Immature natural killer cell (primary cell): ENCODE measurements around the gene TBC1D16. TPM values are rescaled to one million over a fixed set of nuclear protein-coding genes. Genes with fewer than 3 reads are reported as not detected.

ENCODE experiments used
- DNase-seq, 3 donors: peaks; one replicate each; pipeline ENCODE4 v3.0.0; 2022; ENCODE audit warnings: mixed read lengths in 1 of 3
- H3K27ac Mint-ChIP-seq, 6 donors: one replicate each; pipeline ENCODE4 v1.8.0; 2020; ENCODE audit warnings: mixed read lengths in 6 of 6, mild to moderate bottlenecking in 5 of 6, inconsistent platforms in 4 of 6, moderate library complexity in 3 of 6
- H3K27me3 Mint-ChIP-seq, 3 donors: one replicate each; pipeline ENCODE4 v1.8.0; 2020 to 2021; ENCODE audit warnings: low read depth in 3 of 3, mild to moderate bottlenecking in 3 of 3, mixed read lengths in 3 of 3, moderate library complexity in 3 of 3, inconsistent platforms in 1 of 3
- H3K36me3 Mint-ChIP-seq, 3 donors: one replicate each; pipeline ENCODE4 v1.8.0; 2020; ENCODE audit warnings: mixed read lengths in 3 of 3, inconsistent platforms in 2 of 3, mild to moderate bottlenecking in 2 of 3
- H3K4me1 Mint-ChIP-seq, 2 donors: one replicate each; pipeline ENCODE4 v1.8.0; 2020; ENCODE audit warnings: inconsistent platforms in 2 of 2, mild to moderate bottlenecking in 2 of 2, mixed read lengths in 2 of 2, moderate library complexity in 1 of 2
- H3K4me3 Mint-ChIP-seq, 5 donors: one replicate each; pipeline ENCODE4 v1.8.0; 2020; ENCODE audit warnings: mild to moderate bottlenecking in 5 of 5, mixed read lengths in 5 of 5, inconsistent platforms in 3 of 5, moderate library complexity in 3 of 5
- H3K9me3 Mint-ChIP-seq, 6 donors: one replicate each; pipeline ENCODE4 v1.8.0; 2020; ENCODE audit warnings: mild to moderate bottlenecking in 6 of 6, mixed read lengths in 6 of 6, inconsistent platforms in 4 of 6, moderate library complexity in 3 of 6
- polyA plus RNA-seq, 3 donors: library from polyadenylated mRNA; unstranded; fragments of 300-500 nt; fragmentation: Illumina TruSeq; gene quantifications; one replicate each; pipeline ENCODE4 v1.2.3, GENCODE V29; 2021

Gene TBC1D16
- polyA plus RNA-seq, 3 donors from 2014 or later: 0.27 TPM; not detected in 2

GRCh38 chr17:80009391-80010282 lies 26.0 kb downstream of the TBC1D16 start:
- Mint-ChIP-seq H3K9me3 (no peaks in the 10 kb centered on the region), H3K36me3 (no peaks in the 10 kb centered on the region), H3K4me3 (no peak overlapping the region), H3K4me1 (peaks cover 0 to 4% of the 10 kb centered on the region in 2 donors), H3K27me3 (peaks cover 2 to 4% (median 3%) of the 10 kb centered on the region in 3 donors), H3K27ac (no peak overlapping the region)
- DNase-seq: no peak

GRCh38 chr17:80008848-80009247 lies 26.8 kb downstream of the TBC1D16 start:
- Mint-ChIP-seq H3K4me3 (no peak overlapping the region), H3K27ac (no peak overlapping the region), H3K36me3 (no peaks in the 10 kb centered on the region), H3K4me1 (peaks cover 0 to 4% of the 10 kb centered on the region in 2 donors), H3K27me3 (peaks cover 2 to 4% (median 3%) of the 10 kb centered on the region in 3 donors), H3K9me3 (no peaks in the 10 kb centered on the region)
- DNase-seq: no peak

- DNase-seq: peak; percentile 58 to 67 (median 65)
- no peaks in the 10 kb centered on the region for H3K9me3 Mint-ChIP-seq
- H3K4me1 Mint-ChIP-seq: peaks cover 0 to 6% of the 10 kb centered on the region in 2 donors
- H3K27ac Mint-ChIP-seq: no peak overlapping the region
- no peaks in the 10 kb centered on the region for H3K36me3 Mint-ChIP-seq
- H3K27me3 Mint-ChIP-seq: peaks cover 2 to 6% (median 4%) of the 10 kb centered on the region in 3 donors
- no peak overlapping the region for H3K4me3 Mint-ChIP-seq
These were observed 27.3 kb downstream of the TBC1D16 start for GRCh38 chr17:80008383-80008840.

- H3K4me3 Mint-ChIP-seq: no peak overlapping the region
- DNase-seq: no peak
- peaks cover 0 to 6% of the 10 kb centered on the region in 2 donors for H3K4me1 Mint-ChIP-seq
- no peaks in the 10 kb centered on the region for H3K36me3 Mint-ChIP-seq
- H3K27me3 Mint-ChIP-seq: peaks cover 1 to 6% (median 4%) of the 10 kb centered on the region in 3 donors
- no peaks in the 10 kb centered on the region for H3K9me3 Mint-ChIP-seq
- no peak overlapping the region for H3K27ac Mint-ChIP-seq
These were observed 27.7 kb downstream of the TBC1D16 start for GRCh38 chr17:80007939-80008338.

- H3K4me1 Mint-ChIP-seq: peaks cover 0 to 6% of the 10 kb centered on the region in 2 donors
- H3K27me3 Mint-ChIP-seq: peaks cover 0 to 6% (median 4%) of the 10 kb centered on the region in 3 donors
- no peak for DNase-seq
- no peaks in the 10 kb centered on the region for H3K36me3 Mint-ChIP-seq
- no peaks in the 10 kb centered on the region for H3K9me3 Mint-ChIP-seq
- H3K4me3 Mint-ChIP-seq: no peak overlapping the region
- H3K27ac Mint-ChIP-seq: no peak overlapping the region
These were observed 28.6 kb downstream of the TBC1D16 start for GRCh38 chr17:80006811-80007752.

- peaks cover 0 to 6% (median 4%) of the 10 kb centered on the region in 3 donors for H3K27me3 Mint-ChIP-seq
- no peaks in the 10 kb centered on the region for H3K36me3 Mint-ChIP-seq
- peak overlapping the region in 1 of 6 donors; percentile 23 for H3K27ac Mint-ChIP-seq
- DNase-seq: no peak
- H3K4me3 Mint-ChIP-seq: peak overlapping the region in 1 of 5 donors; percentile 44
- no peaks in the 10 kb centered on the region for H3K9me3 Mint-ChIP-seq
- peaks cover 0 to 6% of the 10 kb centered on the region in 2 donors for H3K4me1 Mint-ChIP-seq
These were observed 29.3 kb downstream of the TBC1D16 start for GRCh38 chr17:80006339-80006720.

GRCh38 chr17:80005360-80006338 lies 30.0 kb downstream of the TBC1D16 start:
- H3K27ac Mint-ChIP-seq: peak overlapping the region in 1 of 6 donors; percentile 23

GRCh38 chr17:80003969-80004368 lies 31.7 kb downstream of the TBC1D16 start:
- DNase-seq: no peak
- Mint-ChIP-seq H3K4me1 (peaks cover 0 to 8% of the 10 kb centered on the region in 2 donors), H3K27me3 (peaks cover 0 to 6% (median 0%) of the 10 kb centered on the region in 3 donors), H3K27ac (peak overlapping the region in 2 of 6 donors; percentile 11 to 63), H3K4me3 (no peak overlapping the region), H3K36me3 (no peaks in the 10 kb centered on the region), H3K9me3 (no peaks in the 10 kb centered on the region)

More at GRCh38 chr17:80005360-80006338, 30.0 kb downstream of the TBC1D16 start:
- Mint-ChIP-seq H3K4me3 (peak overlapping the region in 1 of 5 donors; percentile 44), H3K36me3 (no peaks in the 10 kb centered on the region), H3K4me1 (peaks cover 0 to 6% of the 10 kb centered on the region in 2 donors), H3K27me3 (peaks cover 0 to 6% (median 2%) of the 10 kb centered on the region in 3 donors), H3K9me3 (no peaks in the 10 kb centered on the region)
- peak; percentile 55 to 62 (median 61) for DNase-seq

GRCh38 chr17:80002690-80003490 lies 32.8 kb downstream of the TBC1D16 start:
- Mint-ChIP-seq H3K27ac (no peak overlapping the region), H3K4me3 (no peak overlapping the region), H3K9me3 (no peaks in the 10 kb centered on the region), H3K36me3 (no peaks in the 10 kb centered on the region), H3K27me3 (peaks cover 0 to 9% (median 2%) of the 10 kb centered on the region in 3 donors), H3K4me1 (peaks cover 10 to 14% of the 10 kb centered on the region in 2 donors)
- no peak for DNase-seq

GRCh38 chr17:80002070-80002641 lies 33.5 kb downstream of the TBC1D16 start:
- Mint-ChIP-seq H3K9me3 (no peaks in the 10 kb centered on the region), H3K4me3 (no peak overlapping the region), H3K36me3 (no peaks in the 10 kb centered on the region), H3K27ac (no peak overlapping the region), H3K27me3 (peaks cover 2 to 14% (median 3%) of the 10 kb centered on the region in 3 donors), H3K4me1 (peaks cover 17 to 21% of the 10 kb centered on the region in 2 donors)
- DNase-seq: no peak

GRCh38 chr17:80000981-80001775 lies 34.5 kb downstream of the TBC1D16 start:
- Mint-ChIP-seq H3K9me3 (no peaks in the 10 kb centered on the region), H3K36me3 (no peaks in the 10 kb centered on the region), H3K27ac (no peak overlapping the region), H3K4me3 (no peak overlapping the region), H3K4me1 (peaks cover 27 to 31% of the 10 kb centered on the region in 2 donors), H3K27me3 (peaks cover 4 to 20% (median 6%) of the 10 kb centered on the region in 3 donors)
- DNase-seq: no peak
